Body of pancreas (tissue), 4 donors: ENCODE data around the gene DUOXA2. TPM values are rescaled to one million over a fixed set of nuclear protein-coding genes. Genes with fewer than 3 reads are reported as not detected.
A peak's percentile ranks its signal among the peaks of the same experiment; 100 is the strongest.

Experiments used
- ATAC-seq: fragments of 150-250 bp; one replicate; pipeline ENCODE4 v1.9.1; 2016
- DNase-seq, 4 donors: peaks; one replicate each; pipeline ENCODE4 v3.0.0-alpha.2; 2019
- H3K27ac ChIP-seq, 4 donors: fragments of 200-600 bp; sonication (generic); 1 replicate in 3 of 4; 2 replicates in 1 of 4; pipeline versions ENCODE4 v1.5.1 to v1.6.1; 2016 to 2019; ENCODE audit warnings: mild to moderate bottlenecking in 1 of 4, mixed read lengths in 1 of 4, moderate library complexity in 1 of 4
- H3K27me3 ChIP-seq, 2 donors: fragments of 200-600 bp; sonication (generic); one replicate each; pipeline ENCODE4 v1.6.0; 2016; ENCODE audit warnings: mild to moderate bottlenecking in 1 of 2
- H3K36me3 ChIP-seq, 2 donors: fragments of 200-600 bp; sonication (generic); replicated peaks in 1 of 2; 2 replicates each; pipeline ENCODE4 v1.5.1; 2016; ENCODE audit warnings: low read depth in 2 of 2; ENCODE audit not compliant: insufficient read depth in 1 of 2
- H3K4me1 ChIP-seq: fragments of 200-600 bp; sonication (generic); one replicate; pipeline ENCODE4 v1.6.0; 2016
- H3K4me3 ChIP-seq, 2 donors: fragments of 200-600 bp; sonication (generic); 1 replicate in 1 of 2; 2 replicates in 1 of 2; pipeline ENCODE4 v1.5.1; 2016 to 2019
- H3K9me3 ChIP-seq, 3 donors: fragments of 200-600 bp; sonication (generic); 1 replicate in 2 of 3; 2 replicates in 1 of 3; pipeline ENCODE4 v1.5.1; 2016
- POLR2A ChIP-seq, 3 donors: fragments of 450-650 bp; IDR thresholded peaks; one replicate each; pipeline ENCODE4 v1.6.1; 2016; ENCODE audit warnings: antibody characterized with exemption in 3 of 3, mild to moderate bottlenecking in 2 of 3
- WGBS, 2 donors: methylation state at CpG; one replicate each; pipeline ENCODE4 v1.1.5; 2017; 5-methylcytosine and 5-hydroxymethylcytosine counted together
- intact Hi-C: fragments of 100-400 bp; cut with DNase I; formaldehyde crosslinking; loops from one replicate; pipeline ENCODE4 v1.15.1; 2023
- total RNA-seq, 2 donors: library from RNA; depleted of rRNA; stranded (reverse); fragments of >200 nt; gene quantifications; one replicate each; pipeline ENCODE4 v1.1.0, GENCODE V29; 2016
- TF ChIP-seq, protein P1 (sequence below), 7 experiments: fragments of 450-650 bp in 4 of 7; fragments of 200-600 bp in 3 of 7; sonication (generic) in 3 of 7; IDR thresholded peaks; one replicate each; pipeline ENCODE4 v1.5.1; 2016 to 2019; ENCODE audit warnings: antibody characterized with exemption in 7 of 7

DUOXA2 gene
- total RNA-seq, 2 donors from 2014 or later, result not detected

DNA sequence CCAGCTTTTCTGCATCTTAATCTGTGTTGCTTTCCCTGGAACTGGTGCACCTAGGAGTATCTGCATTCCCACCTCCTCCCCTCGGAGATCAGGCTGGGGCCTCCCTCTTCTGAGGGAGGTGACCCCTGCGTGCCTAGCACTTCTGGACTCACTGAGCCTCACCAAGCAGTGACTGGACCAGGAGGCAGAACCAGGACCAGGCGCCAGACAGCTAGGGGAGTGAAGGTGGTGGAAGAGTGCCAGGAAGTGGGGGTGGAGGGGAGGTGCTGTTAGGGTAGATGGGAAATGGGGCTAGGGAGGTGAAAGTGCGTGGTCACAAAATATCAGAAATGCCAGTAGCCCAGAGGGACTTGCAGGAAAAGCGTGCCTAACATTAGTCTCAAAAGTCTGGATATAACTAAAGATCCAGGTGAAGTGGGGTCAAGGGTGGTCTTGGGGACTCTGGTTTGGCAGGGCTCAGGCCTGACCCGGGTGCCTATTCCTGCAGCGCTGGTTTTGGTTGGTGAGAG lies 1.2 kb downstream of the DUOXA2 start:
- H3K27me3 ChIP-seq, result peaks cover 0 to 39% of the 10 kb centered on the region in 2 donors
- H3K4me1 ChIP-seq, result peaks cover 41% of the 10 kb centered on the region
- no peak for TF ChIP-seq POLR2A (IDR thresholded peaks at IDR 0.05)
- TF ChIP-seq, protein P1, sequence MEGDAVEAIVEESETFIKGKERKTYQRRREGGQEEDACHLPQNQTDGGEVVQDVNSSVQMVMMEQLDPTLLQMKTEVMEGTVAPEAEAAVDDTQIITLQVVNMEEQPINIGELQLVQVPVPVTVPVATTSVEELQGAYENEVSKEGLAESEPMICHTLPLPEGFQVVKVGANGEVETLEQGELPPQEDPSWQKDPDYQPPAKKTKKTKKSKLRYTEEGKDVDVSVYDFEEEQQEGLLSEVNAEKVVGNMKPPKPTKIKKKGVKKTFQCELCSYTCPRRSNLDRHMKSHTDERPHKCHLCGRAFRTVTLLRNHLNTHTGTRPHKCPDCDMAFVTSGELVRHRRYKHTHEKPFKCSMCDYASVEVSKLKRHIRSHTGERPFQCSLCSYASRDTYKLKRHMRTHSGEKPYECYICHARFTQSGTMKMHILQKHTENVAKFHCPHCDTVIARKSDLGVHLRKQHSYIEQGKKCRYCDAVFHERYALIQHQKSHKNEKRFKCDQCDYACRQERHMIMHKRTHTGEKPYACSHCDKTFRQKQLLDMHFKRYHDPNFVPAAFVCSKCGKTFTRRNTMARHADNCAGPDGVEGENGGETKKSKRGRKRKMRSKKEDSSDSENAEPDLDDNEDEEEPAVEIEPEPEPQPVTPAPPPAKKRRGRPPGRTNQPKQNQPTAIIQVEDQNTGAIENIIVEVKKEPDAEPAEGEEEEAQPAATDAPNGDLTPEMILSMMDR (IDR thresholded peaks at IDR 0.05), result no peak
- no peaks in the 10 kb centered on the region for H3K9me3 ChIP-seq
- intact Hi-C loops, result no loop called here
- ATAC-seq, result no peak
- 60 to 67% methylated on average over 7 of the region's 7 CpGs for WGBS, 2 donors
- no peak overlapping the region for H3K27ac ChIP-seq
- no peak overlapping the region for H3K4me3 ChIP-seq
- DNase-seq, result no peak
- H3K36me3 ChIP-seq, result no peaks in the 10 kb centered on the region

GRCh38 chr15:45116006-45116481 lies 1.9 kb downstream of the DUOXA2 start:
- no peak for TF ChIP-seq POLR2A (IDR thresholded peaks at IDR 0.05)
- TF ChIP-seq, protein P1 (IDR thresholded peaks at IDR 0.05), result no peak
- H3K36me3 ChIP-seq, result no peaks in the 10 kb centered on the region
- peaks cover 41% of the 10 kb centered on the region for H3K4me1 ChIP-seq
- peaks cover 0 to 39% of the 10 kb centered on the region in 2 donors for H3K27me3 ChIP-seq
- intact Hi-C loops, result no loop called here
- DNase-seq, result no peak
- WGBS, 2 donors, result 41 to 53% methylated on average over 18 to 19 of the region's 19 CpGs
- no peak overlapping the region for H3K4me3 ChIP-seq
- ATAC-seq, result no peak
- H3K27ac ChIP-seq, result no peak overlapping the region
- H3K9me3 ChIP-seq, result no peaks in the 10 kb centered on the region

DNA sequence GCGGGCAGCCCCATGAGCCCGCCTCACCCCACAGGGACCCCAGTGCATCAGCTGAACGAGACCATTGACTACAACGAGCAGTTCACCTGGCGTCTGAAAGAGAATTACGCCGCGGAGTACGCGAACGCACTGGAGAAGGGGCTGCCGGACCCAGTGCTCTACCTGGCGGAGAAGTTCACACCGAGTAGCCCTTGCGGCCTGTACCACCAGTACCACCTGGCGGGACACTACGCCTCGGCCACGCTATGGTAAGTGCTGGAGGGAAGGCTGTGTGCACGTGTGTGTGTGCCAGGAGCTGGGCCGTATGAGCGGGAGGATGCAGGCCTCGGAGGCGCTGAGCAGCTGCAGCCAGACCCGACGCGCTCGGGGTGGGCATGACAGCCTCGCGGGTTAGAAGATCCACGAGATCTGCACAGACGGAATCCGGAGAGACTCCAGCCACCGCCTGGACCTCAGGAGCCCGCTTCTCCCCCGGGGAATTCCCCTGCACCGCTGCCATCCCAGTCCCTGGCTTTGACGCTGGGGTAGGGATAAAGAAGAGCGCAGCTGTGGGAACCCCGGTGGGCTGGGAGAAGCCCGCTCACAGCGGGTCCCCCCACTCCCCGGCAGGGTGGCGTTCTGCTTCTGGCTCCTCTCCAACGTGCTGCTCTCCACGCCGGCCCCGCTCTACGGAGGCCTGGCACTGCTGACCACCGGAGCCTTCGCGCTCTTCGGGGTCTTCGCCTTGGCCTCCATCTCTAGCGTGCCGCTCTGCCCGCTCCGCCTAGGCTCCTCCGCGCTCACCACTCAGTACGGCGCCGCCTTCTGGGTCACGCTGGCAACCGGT lies 2.6 kb downstream of the DUOXA2 start:
- H3K36me3 ChIP-seq, result no peaks in the 10 kb centered on the region
- no peaks in the 10 kb centered on the region for H3K9me3 ChIP-seq
- H3K4me3 ChIP-seq, result no peak overlapping the region
- intact Hi-C loops, result no loop called here
- H3K4me1 ChIP-seq, result peaks cover 41% of the 10 kb centered on the region
- ATAC-seq (no peak), DNase-seq (no peak)
- H3K27me3 ChIP-seq, result peaks cover 0 to 34% of the 10 kb centered on the region in 2 donors
- no peak for TF ChIP-seq POLR2A (IDR thresholded peaks at IDR 0.05)
- TF ChIP-seq, protein P1 (IDR thresholded peaks at IDR 0.05), result no peak
- WGBS, 2 donors, result 16 to 28% methylated on average over 30 to 64 of the region's 65 CpGs
- H3K27ac ChIP-seq, result no peak overlapping the region

DNA sequence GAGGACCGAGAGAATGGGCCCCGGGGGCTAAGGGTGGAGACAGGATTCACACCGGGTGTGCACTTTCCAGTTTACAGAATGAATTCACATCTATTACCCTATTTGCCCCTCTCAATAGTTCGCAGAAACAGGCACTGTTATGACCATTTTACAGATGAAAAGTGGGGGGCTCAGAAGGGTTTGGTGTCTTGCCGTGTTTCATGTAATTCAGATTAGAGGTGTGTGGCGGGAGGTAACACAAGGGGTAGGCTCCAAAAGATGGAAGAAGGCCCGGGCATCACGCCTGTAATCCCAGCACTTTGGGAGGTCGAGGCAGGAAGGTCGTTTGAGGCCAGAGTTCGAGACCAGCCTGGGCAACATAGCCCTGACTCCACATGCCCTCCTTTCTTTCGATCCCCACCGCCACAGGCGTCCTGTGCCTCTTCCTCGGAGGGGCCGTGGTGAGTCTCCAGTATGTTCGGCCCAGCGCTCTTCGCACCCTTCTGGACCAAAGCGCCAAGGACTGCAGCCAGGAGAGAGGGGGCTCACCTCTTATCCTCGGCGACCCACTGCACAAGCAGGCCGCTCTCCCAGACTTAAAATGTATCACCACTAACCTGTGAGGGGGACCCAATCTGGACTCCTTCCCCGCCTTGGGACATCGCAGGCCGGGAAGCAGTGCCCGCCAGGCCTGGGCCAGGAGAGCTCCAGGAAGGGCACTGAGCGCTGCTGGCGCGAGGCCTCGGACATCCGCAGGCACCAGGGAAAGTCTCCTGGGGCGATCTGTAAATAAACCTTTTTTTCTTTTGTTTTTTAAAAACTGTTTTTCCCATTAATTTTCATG lies 3.4 kb downstream of the DUOXA2 start:
- no peaks in the 10 kb centered on the region for H3K9me3 ChIP-seq
- H3K4me1 ChIP-seq, result peaks cover 33% of the 10 kb centered on the region
- intact Hi-C loops, result no loop called here
- 35 to 37% methylated on average over 27 to 32 of the region's 33 CpGs for WGBS, 2 donors
- no peak for DNase-seq
- TF ChIP-seq, protein P1 (IDR thresholded peaks at IDR 0.05), result no peak
- TF ChIP-seq POLR2A (IDR thresholded peaks at IDR 0.05), result no peak
- no peaks in the 10 kb centered on the region for H3K36me3 ChIP-seq
- no peak overlapping the region for H3K27ac ChIP-seq
- peaks cover 0 to 26% of the 10 kb centered on the region in 2 donors for H3K27me3 ChIP-seq
- ATAC-seq, result peak; percentile 30
- no peak overlapping the region for H3K4me3 ChIP-seq
